Activated B cell treated with CpG ODN at 0.5 μM for 24 hours (primary cell): Measurements from ENCODE around the gene NUDT4. TPM values are rescaled to one million over a fixed set of nuclear protein-coding genes. Genes with fewer than 3 reads are reported as not detected.
"Not testable (repeated sequence)": the region's sequence is repeated elsewhere in the genome, so short reads cannot be mapped to it uniquely, and the experiment has no call there.

Source experiments
- ATAC-seq: fragments of 200-7000 bp; cut with Tn5 transposase; one replicate; pipeline ENCODE4 v1.10.0; 2021; ENCODE audit warnings: low read depth, mild to moderate bottlenecking, moderate library complexity
- CTCF ChIA-PET: fragments of 350-600 bp; sonication (Branson Sonifier 250); formaldehyde crosslinking; loops from one replicate; lab custom pipeline; 2021; ENCODE audit warnings: antibody characterized with exemption; lab: Charles Lee
- POLR2A ChIA-PET: fragments of 350-600 bp; sonication (Branson Sonifier 250); formaldehyde crosslinking; loops from one replicate; lab custom pipeline; 2021; ENCODE audit warnings: antibody characterized with exemption; lab: Charles Lee
- DNase-seq: peaks from one replicate; pipeline ENCODE4 v3.0.0; 2022
- H3K27ac Mint-ChIP-seq: one replicate; pipeline ENCODE4 v1.8.0; 2020; ENCODE audit warnings: mixed read lengths
- H3K27me3 Mint-ChIP-seq: one replicate; pipeline ENCODE4 v1.8.0; 2021; ENCODE audit warnings: mixed read lengths
- H3K36me3 Mint-ChIP-seq: one replicate; pipeline ENCODE4 v1.8.0; 2021; ENCODE audit warnings: low read depth, mixed read lengths
- H3K4me1 Mint-ChIP-seq: one replicate; pipeline ENCODE4 v1.8.0; 2021; ENCODE audit warnings: mixed read lengths
- H3K4me3 Mint-ChIP-seq: one replicate; pipeline ENCODE4 v1.8.0; 2020; ENCODE audit warnings: mild to moderate bottlenecking, mixed read lengths
- H3K9me3 Mint-ChIP-seq: one replicate; pipeline ENCODE4 v1.8.0; 2020; ENCODE audit warnings: mixed read lengths
- intact Hi-C: fragments of 100-400 bp; cut with micrococcal nuclease; formaldehyde crosslinking; loops from one replicate; pipeline ENCODE4 v1.15.1; 2024
- total RNA-seq: library from RNA; stranded (reverse); gene quantifications from 2 replicates; pipeline ENCODE4 v1.2.3, GENCODE V29; 2022
- TF ChIP-seq, protein P1 (sequence below): fragments of 200-600 bp; IDR thresholded peaks from one replicate; pipeline ENCODE4 v1.8.0; 2022; ENCODE audit warnings: antibody characterized with exemption, mild to moderate bottlenecking

NUDT4 gene
- total RNA-seq, 1 donor from 2014 or later, result 47.3 TPM

- CTCF ChIA-PET, result interaction anchor here (0.8 to 6.0 kb wide), 14 partner anchors 11 to 721 kb away, joined by 3 to 47 read pairs (median 4); no protein-coding TSS in a partner anchor
Measured at GRCh38 chr12:93379981-93380361, 2.2 kb downstream of the NUDT4 start.

DNA sequence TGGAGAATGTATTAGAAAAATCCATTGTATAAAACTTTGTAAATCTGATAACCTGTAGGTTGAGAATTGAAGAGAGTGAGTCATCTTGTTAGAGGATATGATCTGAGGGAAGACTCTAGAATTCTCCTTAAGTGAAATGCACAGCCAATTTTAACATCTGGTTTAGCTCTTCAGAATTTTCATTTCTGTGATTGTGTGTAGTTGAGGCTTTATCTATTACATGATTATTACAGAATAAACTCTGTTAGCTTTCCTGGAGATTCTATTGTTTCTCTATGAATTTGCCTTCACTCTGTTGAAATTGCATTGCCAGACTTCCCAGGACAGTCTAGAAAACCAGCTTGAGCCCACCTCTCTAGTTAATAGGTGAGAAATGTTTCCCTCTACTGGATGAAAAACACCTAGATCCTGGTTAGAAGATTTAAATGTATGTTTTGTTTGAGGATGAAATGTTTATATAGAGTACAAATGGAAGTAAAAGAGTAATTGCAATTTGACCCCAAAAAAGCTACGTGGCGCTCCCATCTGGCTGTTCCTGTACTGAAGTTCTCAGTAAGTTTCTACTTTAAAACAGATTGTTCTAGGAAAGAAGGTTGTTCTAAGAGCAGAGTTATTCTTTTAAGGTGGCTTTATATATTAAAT lies 2.9 kb downstream of the NUDT4 start:
- POLR2A ChIA-PET, result interaction anchor here (1.2 to 1.5 kb wide), 2 partner anchors 242 to 393 kb away, joined by 4 read pairs; no protein-coding TSS in a partner anchor

More at GRCh38 chr12:93379981-93380361, 2.2 kb downstream of the NUDT4 start:
- ATAC-seq (no peak), DNase-seq (no peak)
- Mint-ChIP-seq H3K4me3 (peak overlapping the region; percentile 100), H3K36me3 (peaks cover 9% of the 10 kb centered on the region), H3K9me3 (no peaks in the 10 kb centered on the region), H3K4me1 (peaks cover 44% of the 10 kb centered on the region), H3K27me3 (no peaks in the 10 kb centered on the region), H3K27ac (peak overlapping the region; percentile 100)
- TF ChIP-seq, protein P1, sequence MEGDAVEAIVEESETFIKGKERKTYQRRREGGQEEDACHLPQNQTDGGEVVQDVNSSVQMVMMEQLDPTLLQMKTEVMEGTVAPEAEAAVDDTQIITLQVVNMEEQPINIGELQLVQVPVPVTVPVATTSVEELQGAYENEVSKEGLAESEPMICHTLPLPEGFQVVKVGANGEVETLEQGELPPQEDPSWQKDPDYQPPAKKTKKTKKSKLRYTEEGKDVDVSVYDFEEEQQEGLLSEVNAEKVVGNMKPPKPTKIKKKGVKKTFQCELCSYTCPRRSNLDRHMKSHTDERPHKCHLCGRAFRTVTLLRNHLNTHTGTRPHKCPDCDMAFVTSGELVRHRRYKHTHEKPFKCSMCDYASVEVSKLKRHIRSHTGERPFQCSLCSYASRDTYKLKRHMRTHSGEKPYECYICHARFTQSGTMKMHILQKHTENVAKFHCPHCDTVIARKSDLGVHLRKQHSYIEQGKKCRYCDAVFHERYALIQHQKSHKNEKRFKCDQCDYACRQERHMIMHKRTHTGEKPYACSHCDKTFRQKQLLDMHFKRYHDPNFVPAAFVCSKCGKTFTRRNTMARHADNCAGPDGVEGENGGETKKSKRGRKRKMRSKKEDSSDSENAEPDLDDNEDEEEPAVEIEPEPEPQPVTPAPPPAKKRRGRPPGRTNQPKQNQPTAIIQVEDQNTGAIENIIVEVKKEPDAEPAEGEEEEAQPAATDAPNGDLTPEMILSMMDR, result no peak
- intact Hi-C loops, result loop anchor here (1.0 to 5.0 kb wide), 6 partner anchors 7 to 393 kb away; no protein-coding TSS in a partner anchor
- POLR2A ChIA-PET, result interaction anchor here (0.7 to 1.5 kb wide), 2 partner anchors 200 to 241 kb away, joined by 4 read pairs; no protein-coding TSS in a partner anchor

GRCh38 chr12:93381161-93381975 lies 3.6 kb downstream of the NUDT4 start:
- intact Hi-C loops, result loop anchor here (2.0 kb wide), 1 partner anchor 15 kb away; no protein-coding TSS in a partner anchor
- ATAC-seq, result no peak
- peaks cover 9% of the 10 kb centered on the region for H3K36me3 Mint-ChIP-seq
- CTCF ChIA-PET, result interaction anchor here (0.6 to 6.0 kb wide), 14 partner anchors 16 to 720 kb away, joined by 3 to 47 read pairs (median 4); no protein-coding TSS in a partner anchor
- H3K9me3 Mint-ChIP-seq, result no peaks in the 10 kb centered on the region
- DNase-seq, result no peak
- no peak overlapping the region for H3K27ac Mint-ChIP-seq
- peak overlapping the region; percentile 7 for H3K4me3 Mint-ChIP-seq
- TF ChIP-seq, protein P1, result no peak
- H3K27me3 Mint-ChIP-seq, result no peaks in the 10 kb centered on the region
- POLR2A ChIA-PET, result interaction anchor here (1.2 to 1.5 kb wide), 2 partner anchors 242 to 394 kb away, joined by 4 read pairs; no protein-coding TSS in a partner anchor
- H3K4me1 Mint-ChIP-seq, result peaks cover 50% of the 10 kb centered on the region

More for the DNA sequence above, 2.9 kb downstream of the NUDT4 start:
- intact Hi-C loops, result loop anchor here (1.0 to 2.0 kb wide), 4 partner anchors 16 to 393 kb away; no protein-coding TSS in a partner anchor
- no peak for ATAC-seq
- DNase-seq, result no peak
- Mint-ChIP-seq H3K4me3 (peak overlapping the region; percentile 100), H3K36me3 (peaks cover 9% of the 10 kb centered on the region), H3K4me1 (peaks cover 50% of the 10 kb centered on the region), H3K27ac (peak overlapping the region; percentile 100), H3K9me3 (no peaks in the 10 kb centered on the region), H3K27me3 (no peaks in the 10 kb centered on the region)
- TF ChIP-seq, protein P1, result no peak
- CTCF ChIA-PET, result interaction anchor here (0.6 to 6.0 kb wide), 17 partner anchors 10 to 721 kb away, joined by 3 to 47 read pairs (median 3); no protein-coding TSS in a partner anchor

DNA sequence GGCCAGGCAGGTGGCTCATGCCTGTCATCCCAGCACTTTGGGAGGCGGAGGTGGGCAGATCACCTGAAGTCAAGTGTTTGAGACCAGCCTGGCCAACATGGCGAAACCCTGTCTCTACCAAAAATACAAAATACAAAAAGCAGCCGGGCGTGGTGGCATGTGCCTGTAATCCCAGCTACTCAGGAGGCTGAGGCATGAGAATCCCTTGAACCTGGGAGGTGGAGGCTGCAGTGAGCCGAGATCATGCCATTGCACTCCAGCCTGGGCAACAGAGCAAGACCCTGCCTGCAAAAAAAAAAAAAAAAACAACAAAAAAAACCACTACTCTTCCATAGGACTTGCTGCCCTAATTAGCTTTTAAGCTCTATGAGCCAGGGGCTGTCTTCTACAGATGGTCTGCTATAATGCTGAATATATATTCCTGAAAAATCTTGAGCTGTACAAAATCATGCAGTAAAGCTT lies 4.3 kb downstream of the NUDT4 start:
- H3K27ac Mint-ChIP-seq, H3K27me3 Mint-ChIP-seq, ATAC-seq, DNase-seq, H3K36me3 Mint-ChIP-seq, H3K4me3 Mint-ChIP-seq, H3K9me3 Mint-ChIP-seq: not testable (repeated sequence)
- intact Hi-C loops, result loop anchor here (2.0 kb wide), 1 partner anchor 15 kb away; no protein-coding TSS in a partner anchor
- peaks cover 52% of the 10 kb centered on the region for H3K4me1 Mint-ChIP-seq
- ChIA-PET POLR2A (interaction anchor here (0.7 kb wide), 1 partner anchor 981 kb away, joined by 7 read pairs; no protein-coding TSS in a partner anchor), CTCF (interaction anchor here (1.8 to 6.0 kb wide), 5 partner anchors 15 to 719 kb away, joined by 4 to 47 read pairs (median 31); no protein-coding TSS in a partner anchor)

DNA sequence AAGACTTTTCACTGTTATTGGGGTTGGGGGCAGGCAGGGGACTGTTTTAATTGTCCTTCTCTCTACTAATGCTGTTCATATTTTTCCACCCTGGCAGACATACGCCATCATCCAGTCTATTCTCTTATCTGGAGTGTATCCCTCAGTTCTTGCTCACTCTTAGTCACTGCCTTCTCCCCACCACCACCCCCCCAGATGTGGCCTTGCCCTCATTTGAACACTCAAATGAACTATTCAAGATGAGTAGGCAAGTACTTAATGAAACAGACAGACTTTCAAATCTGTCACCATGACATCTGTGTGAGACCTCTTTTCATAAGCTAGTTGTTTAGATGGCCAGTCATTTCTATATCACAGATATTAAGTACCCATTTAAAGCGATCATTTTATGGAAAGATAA lies 10.1 kb downstream of the NUDT4 start:
- Mint-ChIP-seq H3K36me3 (peaks cover 6% of the 10 kb centered on the region), H3K27ac (no peak overlapping the region), H3K27me3 (no peaks in the 10 kb centered on the region), H3K4me3 (no peak overlapping the region), H3K9me3 (no peaks in the 10 kb centered on the region), H3K4me1 (peaks cover 63% of the 10 kb centered on the region)
- intact Hi-C loops, result loop anchor here (1.0 kb wide), 1 partner anchor 8 kb away; no protein-coding TSS in a partner anchor
- DNase-seq (no peak), ATAC-seq (no peak)
- POLR2A ChIA-PET, result interaction anchor here (0.6 kb wide), 1 partner anchor 453 kb away, joined by 3 read pairs; no protein-coding TSS in a partner anchor
- CTCF ChIA-PET, result interaction anchor here (3.2 to 3.8 kb wide), 2 partner anchors 9 to 400 kb away, joined by 11 to 13 read pairs; no protein-coding TSS in a partner anchor
- TF ChIP-seq, protein P1, result no peak
